ENCODE results near the gene FOXO4. TPM values are rescaled to one million over a fixed set of nuclear protein-coding genes. Genes with fewer than 3 reads are reported as not detected.

The FOXO4 gene
- total RNA-seq, 1 experiment from 2014 or later, result 48.3 TPM

DNA sequence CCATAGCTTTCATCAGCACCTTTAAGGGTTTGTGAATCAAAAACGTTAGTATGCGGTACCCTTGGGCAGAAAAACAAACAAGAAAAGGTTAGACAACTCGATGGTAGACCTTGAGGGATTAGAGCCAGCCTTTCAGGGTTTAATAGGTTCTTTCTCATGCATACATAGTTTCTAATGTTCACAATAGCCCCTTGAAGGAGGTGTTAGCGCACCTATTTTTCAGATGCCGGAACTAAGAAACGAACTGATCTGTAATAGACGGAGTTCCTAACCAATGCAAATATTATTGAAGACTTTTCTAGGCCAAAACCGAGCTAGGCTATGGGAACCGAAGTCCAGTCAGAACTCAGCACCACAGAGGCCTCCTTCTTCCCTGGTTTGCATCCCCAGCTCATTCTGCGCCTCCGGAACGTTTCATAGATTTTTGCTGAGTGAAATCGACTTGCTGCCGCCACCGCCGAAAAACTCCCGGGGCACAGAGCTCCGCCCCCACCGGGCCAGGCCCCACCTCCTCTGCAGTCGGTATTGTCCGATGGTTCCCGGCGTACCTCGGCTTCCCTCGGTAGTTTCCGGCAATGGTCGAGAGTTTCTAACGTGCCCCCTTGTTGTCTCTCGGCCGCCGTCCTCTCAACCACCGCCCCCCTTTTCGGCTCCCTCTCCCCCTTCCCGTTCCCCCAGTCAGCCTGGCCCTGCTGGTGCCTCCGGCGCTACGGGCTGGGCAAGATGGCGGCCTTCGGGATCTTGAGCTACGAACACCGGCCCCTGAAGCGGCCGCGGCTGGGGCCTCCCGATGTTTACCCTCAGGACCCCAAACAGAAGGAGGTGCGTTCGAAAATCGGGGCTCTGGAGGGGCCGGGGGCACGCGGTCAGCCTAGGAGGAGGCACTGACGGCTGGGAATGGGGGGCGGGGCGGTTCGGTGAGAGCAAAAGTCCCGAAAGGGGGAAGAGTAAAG is 22.7 kb downstream of the FOXO4 start, which contains the start of gene MED12 (continued):
- no peak for TF ChIP-seq ZBTB21 (CRISPR knock-in tag; IDR thresholded peaks at IDR 0.05; ENCODE audit: borderline replicate concordance)
- TF ChIP-seq, protein P1, sequence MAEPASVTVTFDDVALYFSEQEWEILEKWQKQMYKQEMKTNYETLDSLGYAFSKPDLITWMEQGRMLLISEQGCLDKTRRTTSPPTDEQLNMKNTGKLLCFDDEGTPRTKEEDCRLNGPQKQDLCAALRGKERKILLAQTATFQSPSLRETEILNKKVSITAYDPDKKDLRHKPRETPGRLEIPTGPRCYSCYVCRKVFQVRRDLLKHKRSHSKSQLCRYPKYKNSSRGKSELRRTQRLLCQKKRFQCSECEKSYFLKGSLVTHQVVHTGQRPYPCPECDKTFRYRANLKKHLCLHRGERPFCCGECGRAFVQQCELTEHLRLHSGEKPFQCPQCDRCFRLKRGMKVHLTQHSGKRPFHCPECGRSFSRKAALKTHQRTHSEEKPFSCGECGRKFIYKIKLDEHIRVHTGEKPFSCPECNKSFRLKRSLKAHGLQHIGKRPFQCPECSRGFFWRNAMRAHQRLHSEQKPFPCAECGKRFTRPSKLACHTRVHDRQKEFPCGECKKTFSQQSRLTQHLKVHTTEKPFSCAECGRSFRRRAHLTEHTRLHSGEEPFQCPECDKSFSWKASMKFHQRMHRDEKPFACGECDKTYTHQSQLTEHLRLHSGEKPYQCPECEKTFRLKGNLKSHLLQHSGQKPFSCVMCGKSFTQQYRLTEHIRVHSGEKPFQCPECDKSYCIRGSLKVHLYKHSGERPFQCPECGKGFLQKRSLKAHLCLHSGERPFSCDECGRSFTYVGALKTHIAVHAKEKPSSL (CRISPR knock-in tag; conservative IDR thresholded peaks at IDR 0.05), result no peak
- TF ChIP-seq, protein P2, sequence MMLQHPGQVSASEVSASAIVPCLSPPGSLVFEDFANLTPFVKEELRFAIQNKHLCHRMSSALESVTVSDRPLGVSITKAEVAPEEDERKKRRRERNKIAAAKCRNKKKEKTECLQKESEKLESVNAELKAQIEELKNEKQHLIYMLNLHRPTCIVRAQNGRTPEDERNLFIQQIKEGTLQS (CRISPR knock-in tag; conservative IDR thresholded peaks at IDR 0.05), result no peak
- TF ChIP-seq, protein P3, sequence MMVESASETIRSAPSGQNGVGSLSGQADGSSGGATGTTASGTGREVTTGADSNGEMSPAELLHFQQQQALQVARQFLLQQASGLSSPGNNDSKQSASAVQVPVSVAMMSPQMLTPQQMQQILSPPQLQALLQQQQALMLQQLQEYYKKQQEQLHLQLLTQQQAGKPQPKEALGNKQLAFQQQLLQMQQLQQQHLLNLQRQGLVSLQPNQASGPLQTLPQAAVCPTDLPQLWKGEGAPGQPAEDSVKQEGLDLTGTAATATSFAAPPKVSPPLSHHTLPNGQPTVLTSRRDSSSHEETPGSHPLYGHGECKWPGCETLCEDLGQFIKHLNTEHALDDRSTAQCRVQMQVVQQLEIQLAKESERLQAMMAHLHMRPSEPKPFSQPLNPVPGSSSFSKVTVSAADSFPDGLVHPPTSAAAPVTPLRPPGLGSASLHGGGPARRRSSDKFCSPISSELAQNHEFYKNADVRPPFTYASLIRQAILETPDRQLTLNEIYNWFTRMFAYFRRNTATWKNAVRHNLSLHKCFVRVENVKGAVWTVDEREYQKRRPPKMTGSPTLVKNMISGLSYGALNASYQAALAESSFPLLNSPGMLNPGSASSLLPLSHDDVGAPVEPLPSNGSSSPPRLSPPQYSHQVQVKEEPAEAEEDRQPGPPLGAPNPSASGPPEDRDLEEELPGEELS (CRISPR knock-in tag; IDR thresholded peaks at IDR 0.05), result no peak
- TF ChIP-seq, protein P4, sequence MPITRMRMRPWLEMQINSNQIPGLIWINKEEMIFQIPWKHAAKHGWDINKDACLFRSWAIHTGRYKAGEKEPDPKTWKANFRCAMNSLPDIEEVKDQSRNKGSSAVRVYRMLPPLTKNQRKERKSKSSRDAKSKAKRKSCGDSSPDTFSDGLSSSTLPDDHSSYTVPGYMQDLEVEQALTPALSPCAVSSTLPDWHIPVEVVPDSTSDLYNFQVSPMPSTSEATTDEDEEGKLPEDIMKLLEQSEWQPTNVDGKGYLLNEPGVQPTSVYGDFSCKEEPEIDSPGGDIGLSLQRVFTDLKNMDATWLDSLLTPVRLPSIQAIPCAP (CRISPR knock-in tag; IDR thresholded peaks at IDR 0.05), result no peak

DNA sequence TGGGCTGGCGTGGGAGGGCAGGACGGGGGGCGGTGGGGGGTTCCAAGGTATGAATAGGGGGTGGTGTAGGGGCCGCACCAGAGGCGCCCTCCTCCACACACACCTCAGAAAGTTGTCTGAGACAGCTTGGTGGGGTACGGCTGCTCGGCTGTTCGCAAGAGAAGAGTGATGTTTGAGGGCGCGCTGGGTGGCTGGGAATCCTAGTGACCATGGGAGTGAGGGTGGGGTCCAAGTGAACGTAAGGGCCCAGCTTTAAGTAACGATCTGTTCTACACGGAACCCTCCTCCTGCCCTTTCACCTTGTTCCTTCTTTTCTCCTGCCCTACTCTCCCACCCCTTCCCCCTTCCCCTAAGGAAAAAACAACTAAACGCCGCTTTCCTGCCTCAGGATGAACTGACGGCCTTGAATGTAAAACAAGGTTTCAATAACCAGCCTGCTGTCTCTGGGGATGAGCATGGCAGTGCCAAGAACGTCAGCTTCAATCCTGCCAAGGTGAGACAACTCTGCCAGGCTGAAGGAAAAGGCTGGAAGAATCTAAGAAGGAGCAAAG is 23.4 kb downstream of the FOXO4 start:
- H3K27me3 Mint-ChIP-seq (ENCODE audit: low read depth), result peaks cover 28% of the 10 kb centered on the region
- no peaks in the 10 kb centered on the region for H3K9me3 Mint-ChIP-seq
- TF ChIP-seq, protein P5, sequence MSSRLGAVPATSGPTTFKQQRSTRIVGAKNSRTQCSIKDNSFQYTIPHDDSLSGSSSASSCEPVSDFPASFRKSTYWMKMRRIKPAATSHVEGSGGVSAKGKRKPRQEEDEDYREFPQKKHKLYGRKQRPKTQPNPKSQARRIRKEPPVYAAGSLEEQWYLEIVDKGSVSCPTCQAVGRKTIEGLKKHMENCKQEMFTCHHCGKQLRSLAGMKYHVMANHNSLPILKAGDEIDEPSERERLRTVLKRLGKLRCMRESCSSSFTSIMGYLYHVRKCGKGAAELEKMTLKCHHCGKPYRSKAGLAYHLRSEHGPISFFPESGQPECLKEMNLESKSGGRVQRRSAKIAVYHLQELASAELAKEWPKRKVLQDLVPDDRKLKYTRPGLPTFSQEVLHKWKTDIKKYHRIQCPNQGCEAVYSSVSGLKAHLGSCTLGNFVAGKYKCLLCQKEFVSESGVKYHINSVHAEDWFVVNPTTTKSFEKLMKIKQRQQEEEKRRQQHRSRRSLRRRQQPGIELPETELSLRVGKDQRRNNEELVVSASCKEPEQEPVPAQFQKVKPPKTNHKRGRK (CRISPR knock-in tag; IDR thresholded peaks at IDR 0.05; ENCODE audit: borderline replicate concordance), result no peak
- TF ChIP-seq FOXP1 (CRISPR knock-in tag; IDR thresholded peaks at IDR 0.05; ENCODE audit: borderline replicate concordance) (no peak), ZBTB21 (CRISPR knock-in tag; IDR thresholded peaks at IDR 0.05; ENCODE audit: borderline replicate concordance) (no peak), ZNF219 (CRISPR knock-in tag; IDR thresholded peaks at IDR 0.05; ENCODE audit: borderline replicate concordance) (no peak), FOXK1 (CRISPR knock-in tag; IDR thresholded peaks at IDR 0.05) (no peak), NFYB (CRISPR knock-in tag; conservative IDR thresholded peaks at IDR 0.05; ENCODE audit: low read depth) (no peak), ZNF396 (CRISPR knock-in tag; IDR thresholded peaks at IDR 0.05; ENCODE audit: borderline replicate concordance) (no peak)
- TF ChIP-seq, protein P6, sequence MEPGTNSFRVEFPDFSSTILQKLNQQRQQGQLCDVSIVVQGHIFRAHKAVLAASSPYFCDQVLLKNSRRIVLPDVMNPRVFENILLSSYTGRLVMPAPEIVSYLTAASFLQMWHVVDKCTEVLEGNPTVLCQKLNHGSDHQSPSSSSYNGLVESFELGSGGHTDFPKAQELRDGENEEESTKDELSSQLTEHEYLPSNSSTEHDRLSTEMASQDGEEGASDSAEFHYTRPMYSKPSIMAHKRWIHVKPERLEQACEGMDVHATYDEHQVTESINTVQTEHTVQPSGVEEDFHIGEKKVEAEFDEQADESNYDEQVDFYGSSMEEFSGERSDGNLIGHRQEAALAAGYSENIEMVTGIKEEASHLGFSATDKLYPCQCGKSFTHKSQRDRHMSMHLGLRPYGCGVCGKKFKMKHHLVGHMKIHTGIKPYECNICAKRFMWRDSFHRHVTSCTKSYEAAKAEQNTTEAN (CRISPR knock-in tag; IDR thresholded peaks at IDR 0.05), result no peak
- H3K27ac Mint-ChIP-seq, result no peak overlapping the region
- peaks cover 27% of the 10 kb centered on the region for H3K36me3 Mint-ChIP-seq
- H3K4me3 Mint-ChIP-seq, result peak overlapping the region; percentile 74
- ATAC-seq (no peak), DNase-seq (ENCODE audit: low spot score) (no peak)
- ChIA-PET POLR2A (interaction anchor here (0.6 to 1.7 kb wide), 8 partner anchors 16 to 247 kb away, joined by 3 to 7 read pairs (median 4); partner anchors contain the start of genes NONO and TAF1), CTCF (interaction anchor here (0.7 to 1.7 kb wide), 7 partner anchors 10 to 148 kb away, joined by 3 to 9 read pairs (median 5); no protein-coding TSS in a partner anchor)
- H3K4me1 Mint-ChIP-seq, result 0 out of 2 replicates have a peak, but pooled peaks cover 2% of the 10 kb centered on the region
